HepG2 (cell line): ENCODE results near the gene ALDH3B2. TPM values are rescaled to one million over a fixed set of nuclear protein-coding genes. Genes with fewer than 3 reads are reported as not detected.

Source experiments
- ATAC-seq: fragments of 200-7000 bp; cut with Tn5 transposase; 3 replicates; pipeline ENCODE4 v1.9.1; 2020; ENCODE audit warnings: mild to moderate bottlenecking, moderate library complexity
- BruUV-seq: library from RNA; stranded (reverse); fragments of 400-500 nt; replicated peaks from 2 replicates; lab custom pipeline; 2021; lab: Mats Ljungman, UMichigan
- CTCF ChIA-PET: fragments of 300-600 bp; formaldehyde crosslinking; extraction: SDS; loops from one replicate; lab custom pipeline; 2021; ENCODE audit warnings: low total read pairs, inconsistent platforms, low intra/inter-chr PET ratio; lab: Yijun Ruan, JAX
- POLR2A ChIA-PET: fragments of 350-600 bp; sonication (Branson Sonifier 250); formaldehyde crosslinking; loops from one replicate; lab custom pipeline; 2020; ENCODE audit warnings: antibody characterized with exemption, inconsistent platforms; lab: Yijun Ruan, JAX
- DNase-seq: peaks from one replicate; pipeline ENCODE4 v3.0.0-alpha.2; 2015; ENCODE audit warnings: low spot score
- FAIRE-seq: peaks from 3 replicates; lab custom pipeline; 2011; peaks lifted over from hg19 to GRCh38; lab: Jason Lieb, UNC
- H2AFZ ChIP-seq: one replicate; pipeline ENCODE4 v1.6.1; 2011; ENCODE audit warnings: low read length, inconsistent platforms
- H3K27ac ChIP-seq: fragments of 300-600 bp; 3 replicates; pipeline ENCODE4 v1.8.0; 2011; ENCODE audit warnings: mixed run types, mild to moderate bottlenecking, mixed read lengths, low read length, inconsistent platforms; ENCODE audit not compliant: insufficient read depth; ENCODE audit errors: extremely low read length
- H3K27me3 ChIP-seq, 2 experiments: fragments of 200-600 bp in 1 of 2; 2 replicates in 1 of 2; 3 replicates in 1 of 2; pipeline versions ENCODE4 v1.6.0 to v1.8.0; 2011; ENCODE audit warnings: low read length in 2 of 2, mild to moderate bottlenecking in 2 of 2, moderate library complexity in 2 of 2, inconsistent platforms in 1 of 2; ENCODE audit not compliant: insufficient read depth in 2 of 2, control insufficient read depth in 1 of 2
- H3K36me3 ChIP-seq, 2 experiments: fragments of 200-600 bp in 1 of 2; replicated peaks in 1 of 2; 2 replicates in 1 of 2; 3 replicates in 1 of 2; pipeline versions ENCODE4 v1.5.1 to v1.8.0; 2011; ENCODE audit warnings: low read length in 2 of 2, inconsistent platforms in 1 of 2; ENCODE audit not compliant: insufficient read depth in 2 of 2, control insufficient read depth in 1 of 2
- H3K4me1 ChIP-seq: 2 replicates; pipeline ENCODE4 v1.5.1; 2012; ENCODE audit warnings: low read length, inconsistent platforms; ENCODE audit not compliant: insufficient read depth
- H3K4me2 ChIP-seq: 2 replicates; pipeline ENCODE4 v1.6.0; 2011; ENCODE audit warnings: low read depth, low read length, inconsistent platforms
- H3K4me3 ChIP-seq, 3 experiments: fragments of 200-600 bp in 1 of 3; sonication (generic), shearing (Covaris generic) in 1 of 3; replicated peaks in 1 of 3; 2 replicates each; pipeline ENCODE4 v1.5.1; 2011 to 2016; ENCODE audit warnings: low read length in 3 of 3, inconsistent platforms in 2 of 3, low read depth in 2 of 3, mild to moderate bottlenecking in 2 of 3, control low read depth in 1 of 3, mixed read lengths in 1 of 3; ENCODE audit not compliant: insufficient read depth in 1 of 3
- H3K79me2 ChIP-seq: one replicate; pipeline ENCODE4 v1.6.1; 2011; ENCODE audit warnings: low read length, inconsistent platforms; ENCODE audit not compliant: insufficient read depth
- H3K9ac ChIP-seq: 2 replicates; pipeline ENCODE4 v1.6.0; 2011; ENCODE audit warnings: mild to moderate bottlenecking, low read depth, low read length, inconsistent platforms; ENCODE audit not compliant: insufficient read depth
- H3K9me3 ChIP-seq: 2 replicates; pipeline ENCODE4 v1.5.1; 2012; ENCODE audit warnings: mild to moderate bottlenecking, low read length
- H4K20me1 ChIP-seq: 2 replicates; pipeline ENCODE4 v1.6.0; 2011; ENCODE audit warnings: inconsistent platforms, mild to moderate bottlenecking, low read length, moderate library complexity; ENCODE audit not compliant: insufficient read depth
- AHR ChIP-seq: IDR thresholded peaks from 2 replicates; pipeline ENCODE4 v1.6.1; 2018; ENCODE audit warnings: missing genetic modification reagents, missing compliant biosample characterization
- CBFB ChIP-seq: sonication (generic); formaldehyde crosslinking; IDR thresholded peaks from 2 replicates; pipeline ENCODE4 v1.4.0; 2020; ENCODE audit warnings: missing genetic modification reagents
- ESRRA ChIP-seq: sonication (generic); formaldehyde crosslinking; IDR thresholded peaks from 2 replicates; pipeline ENCODE4 v1.5.1; 2020; ENCODE audit warnings: mild to moderate bottlenecking, low read depth, missing genetic modification reagents
- HIVEP1 ChIP-seq: sonication (generic); formaldehyde crosslinking; IDR thresholded peaks from 2 replicates; pipeline ENCODE4 v1.4.0; 2020; ENCODE audit warnings: mild to moderate bottlenecking, missing genetic modification reagents
- KDM4B ChIP-seq: sonication (generic); formaldehyde crosslinking; IDR thresholded peaks from 2 replicates; pipeline ENCODE4 v1.4.0; 2020; ENCODE audit warnings: missing genetic modification reagents
- MAX ChIP-seq: IDR thresholded peaks from 2 replicates; pipeline ENCODE4 v1.6.1; 2012; ENCODE audit warnings: inconsistent platforms
- MIXL1 ChIP-seq: IDR thresholded peaks from 2 replicates; pipeline ENCODE4 v1.6.1; 2016
- POLR2AphosphoS2 ChIP-seq: IDR thresholded peaks from 2 replicates; pipeline ENCODE4 v1.6.1; 2011; ENCODE audit warnings: low read depth, low read length, improper control_type of control experiment
- RCOR2 ChIP-seq: IDR thresholded peaks from 2 replicates; pipeline ENCODE4 v1.6.1; 2016; ENCODE audit warnings: missing biosample characterization, missing genetic modification reagents
- SIN3B ChIP-seq: fragments of 150-350 bp; IDR thresholded peaks from 2 replicates; pipeline ENCODE4 v1.6.1; 2014; ENCODE audit warnings: low read length
- TFDP2 ChIP-seq: sonication (generic); formaldehyde crosslinking; IDR thresholded peaks from 2 replicates; pipeline ENCODE4 v1.4.0; 2020; ENCODE audit warnings: missing genetic modification reagents
- TOE1 ChIP-seq: sonication (generic); formaldehyde crosslinking; IDR thresholded peaks from 2 replicates; pipeline ENCODE4 v1.4.0; 2020; ENCODE audit warnings: mild to moderate bottlenecking, missing genetic modification reagents
- YEATS4 ChIP-seq: sonication (generic); formaldehyde crosslinking; IDR thresholded peaks from 2 replicates; pipeline ENCODE4 v1.4.0; 2020; ENCODE audit warnings: missing genetic modification reagents, borderline replicate concordance
- ZFX ChIP-seq: sonication (generic); formaldehyde crosslinking; IDR thresholded peaks from 2 replicates; pipeline ENCODE4 v1.4.0; 2020; ENCODE audit warnings: mild to moderate bottlenecking, low read depth, missing genetic modification reagents, moderate library complexity
- ZNF33A ChIP-seq: sonication (generic); formaldehyde crosslinking; IDR thresholded peaks from 2 replicates; pipeline ENCODE4 v1.5.1; 2020; ENCODE audit warnings: missing genetic modification reagents, mild to moderate bottlenecking, moderate library complexity, borderline replicate concordance
- ZNF547 ChIP-seq: sonication (generic); formaldehyde crosslinking; IDR thresholded peaks from 2 replicates; pipeline ENCODE4 v1.5.1; 2020; ENCODE audit warnings: mild to moderate bottlenecking, missing genetic modification reagents
- ZNF720 ChIP-seq: sonication (generic); formaldehyde crosslinking; IDR thresholded peaks from 2 replicates; pipeline ENCODE4 v1.4.0; 2020; ENCODE audit warnings: missing genetic modification reagents
- ZSCAN20 ChIP-seq: sonication (generic); formaldehyde crosslinking; IDR thresholded peaks from 2 replicates; pipeline ENCODE4 v1.4.0; 2020; ENCODE audit warnings: missing genetic modification reagents, mild to moderate bottlenecking, borderline replicate concordance
- ZSCAN31 ChIP-seq: sonication (generic); formaldehyde crosslinking; IDR thresholded peaks from 2 replicates; pipeline ENCODE4 v1.5.0; 2020; ENCODE audit warnings: low read depth, mild to moderate bottlenecking, missing genetic modification reagents
- WGBS: methylation state at CpG from one replicate; pipeline ENCODE4 v1.1.6; 2017; ENCODE audit warnings: low lambda C conversion rate; 5-methylcytosine and 5-hydroxymethylcytosine counted together
- in situ Hi-C: cut with HindIII; loops from 2 replicates; pipeline ENCODE4 v1.10.0; 2017; ENCODE audit warnings: low pct_unique_long_range_greater_than_20kb; ENCODE audit not compliant: extremely low pct_ligation_motif_present
- intact Hi-C: fragments of 100-400 bp; cut with micrococcal nuclease; formaldehyde crosslinking; loops from one replicate; pipeline ENCODE4 v1.10.0; 2022; ENCODE audit not compliant: unreplicated experiment
- polyA plus RNA-seq, 8 experiments: library from polyadenylated mRNA; depleted of rRNA in 3 of 8; stranded (reverse) in 7 of 8; unstranded in 1 of 8; fragments of >200 nt; fragmentation: Illumina TruSeq in 4 of 8; extraction: Trizol in 4 of 8; gene quantifications; 2 replicates each; pipeline versions ENCODE4 v1.2.1 to v1.2.3, GENCODE V29; 2011 to 2016; ENCODE audit warnings: low read depth in 4 of 8, missing spikeins in 1 of 8, mixed read lengths in 1 of 8; ENCODE audit not compliant: insufficient read depth in 1 of 8
- total RNA-seq, 5 experiments: library from RNA; depleted of rRNA; stranded (reverse); fragments of >200 nt; fragmentation: Illumina TruSeq; extraction: Trizol; gene quantifications; 2 replicates each; pipeline ENCODE4 v1.2.3, GENCODE V29; 2016; ENCODE audit warnings: low read depth in 1 of 5
- TF ChIP-seq, protein P1 (sequence below): sonication (generic); IDR thresholded peaks from 2 replicates; pipeline ENCODE4 v1.6.1; 2016; ENCODE audit warnings: low read depth, borderline replicate concordance

The ALDH3B2 gene
- total and polyA plus RNA-seq, 2 of the 13 experiments (the other 11 are each of a cell fraction or from before 2014, with no cell fraction given), result not detected

DNA sequence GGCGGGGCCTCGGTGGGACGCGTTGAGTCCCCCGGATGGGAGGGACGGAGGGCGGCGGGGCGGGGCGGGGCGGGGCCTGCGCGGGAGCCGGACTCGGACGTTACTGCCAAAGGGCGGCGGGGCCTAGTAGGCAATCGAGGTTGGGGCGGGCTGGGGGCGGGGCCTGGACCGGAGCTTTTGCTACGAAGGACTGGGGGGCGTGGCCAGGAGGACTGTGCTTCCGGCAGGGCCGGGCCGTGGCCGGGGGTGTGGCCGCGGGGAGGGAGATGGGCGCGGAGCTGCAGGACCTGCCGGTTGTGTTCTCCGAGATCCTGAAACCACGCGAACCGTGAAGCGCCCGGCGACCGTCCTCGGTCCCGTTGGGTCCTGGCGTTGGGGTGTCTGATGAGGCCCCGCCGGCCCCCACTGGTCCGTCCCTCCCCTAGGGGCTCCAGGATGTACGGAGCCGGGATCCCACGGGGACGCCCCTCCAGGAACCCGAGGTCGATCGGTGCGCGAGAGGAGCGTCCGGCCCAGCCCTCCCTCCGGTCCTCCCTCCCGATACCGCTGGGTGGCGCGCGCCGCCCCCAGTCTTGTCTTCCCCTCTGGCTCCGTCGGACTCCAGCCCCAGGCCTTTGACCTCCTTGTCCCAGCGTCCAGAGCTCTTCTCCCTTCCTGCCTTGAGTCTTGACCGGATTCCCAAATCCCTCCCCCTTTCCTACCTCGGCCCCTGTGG, 44.0 kb downstream of the ALDH3B2 start (continued):
- TF ChIP-seq ZNF547 (CRISPR knock-in tag), result peak; percentile 63; the same call in 1 of the 2 replicates
- 0 out of 2 replicates have a peak, but pooled peaks have one; percentile 70 for TF ChIP-seq ZSCAN20 (CRISPR knock-in tag)
- peak; percentile 80 for TF ChIP-seq CBFB

DNA sequence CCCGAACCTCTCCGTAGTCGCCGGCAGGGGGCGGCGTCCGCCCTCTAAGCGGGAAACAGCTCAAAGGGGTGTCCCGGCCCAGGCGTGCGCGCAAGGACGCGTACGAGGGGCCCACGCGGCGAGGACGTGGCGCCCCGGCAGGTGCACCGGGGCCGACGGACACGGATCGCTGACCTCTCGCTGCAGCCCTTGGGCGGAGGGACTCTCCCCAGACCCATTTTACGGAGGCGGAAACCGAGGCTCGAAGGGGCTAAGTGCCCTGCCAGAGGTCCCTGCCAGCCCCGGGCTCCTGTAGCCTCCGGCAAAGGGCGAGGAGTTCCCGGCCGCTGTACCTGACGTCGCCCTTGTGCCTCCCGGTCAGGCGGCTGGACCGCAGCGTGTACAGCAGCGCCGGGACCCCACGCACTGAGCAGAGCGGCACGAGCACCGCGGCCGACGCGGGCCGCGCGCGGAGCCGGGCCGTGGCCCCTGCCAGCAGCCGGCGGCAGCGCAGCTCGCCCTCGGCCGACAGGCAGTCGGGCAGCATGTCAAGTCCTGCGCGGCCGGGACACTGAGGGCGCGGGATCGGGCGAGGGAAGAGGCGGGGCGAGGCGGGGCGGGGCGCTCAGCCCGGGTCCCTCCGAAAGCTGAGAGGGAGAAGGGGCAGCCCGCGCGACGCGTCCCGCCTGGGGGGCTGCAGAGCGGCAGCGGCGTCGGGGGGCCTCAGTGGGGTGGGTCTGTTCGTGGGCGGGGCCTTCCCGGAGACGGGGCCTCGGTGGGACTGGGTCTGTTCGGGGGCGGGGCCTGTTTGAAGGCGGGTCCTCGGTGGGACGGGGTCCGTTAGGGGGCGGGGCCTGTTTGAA, 44.8 kb downstream of the ALDH3B2 start, which contains the start of gene NUDT8:
Gene NUDT8, minus strand, starts transcription at position 552 of the 842 bp plus-strand sequence. Its CDS starts 26 bp downstream, at position 526.
- 3% methylated on average over 14 of the region's 102 CpGs for WGBS
- in situ Hi-C loops (no loop called here), intact Hi-C loops (loop anchor here (1.0 kb wide), 1 partner anchor 30 kb away; no protein-coding TSS in a partner anchor)
- H3K36me3 ChIP-seq, result no peaks in the 10 kb centered on the region
- peak within 1 kb of the TSS; percentile 91 for H3K4me2 ChIP-seq
- POLR2A ChIA-PET, result interaction anchor here (1.0 to 4.8 kb wide), 19 partner anchors 10 to 276 kb away, joined by 3 to 52 read pairs (median 6); partner anchors contain the start of genes ACY3, AIP, POLD4 and PPP1CA
- FAIRE-seq (no peak), ATAC-seq (peak; percentile 61), DNase-seq (peak; percentile 65)
- peak within 1 kb of the TSS; percentile 84 for H3K27ac ChIP-seq
- no peaks in the 10 kb centered on the region for H4K20me1 ChIP-seq
- no TSS peak for BruUV-seq
- peaks cover 56% of the 10 kb centered on the region for H3K4me1 ChIP-seq
- no peak within 1 kb of the TSS for H2AFZ ChIP-seq
- CTCF ChIA-PET, result interaction anchor here (1.0 to 2.1 kb wide), 3 partner anchors 14 to 30 kb away, joined by 5 to 16 read pairs (median 13); no protein-coding TSS in a partner anchor
- no peaks in the 10 kb centered on the region; a peak in 1 of 5 replicates for H3K27me3 ChIP-seq
- H3K9ac ChIP-seq, result peak within 1 kb of the TSS; percentile 78
- no peaks in the 10 kb centered on the region for H3K9me3 ChIP-seq
- peak within 1 kb of the TSS; percentile 54 to 86 (median 71) for H3K4me3 ChIP-seq
- no peaks in the 10 kb centered on the region for H3K79me2 ChIP-seq
- TF ChIP-seq TFDP2 (CRISPR knock-in tag), result peak; percentile 90
- 0 out of 2 replicates have a peak, but pooled peaks have one; percentile 43 for TF ChIP-seq ESRRA (CRISPR knock-in tag)
- TF ChIP-seq KDM4B (CRISPR knock-in tag), result 0 out of 2 replicates have a peak, but pooled peaks have one; percentile 40
- TF ChIP-seq ZNF720 (CRISPR knock-in tag), result no peak
- 0 out of 2 replicates have a peak, but pooled peaks have one; percentile 41 for TF ChIP-seq TOE1 (CRISPR knock-in tag)
- peak; percentile 65; the same call in 1 of the 2 replicates for TF ChIP-seq YEATS4
- TF ChIP-seq ZNF33A (CRISPR knock-in tag), result no peak
- TF ChIP-seq AHR (CRISPR knock-in tag), result no peak
- no peak for TF ChIP-seq SIN3B
- TF ChIP-seq ZFX (CRISPR knock-in tag), result peak; percentile 81
- TF ChIP-seq, protein P1, sequence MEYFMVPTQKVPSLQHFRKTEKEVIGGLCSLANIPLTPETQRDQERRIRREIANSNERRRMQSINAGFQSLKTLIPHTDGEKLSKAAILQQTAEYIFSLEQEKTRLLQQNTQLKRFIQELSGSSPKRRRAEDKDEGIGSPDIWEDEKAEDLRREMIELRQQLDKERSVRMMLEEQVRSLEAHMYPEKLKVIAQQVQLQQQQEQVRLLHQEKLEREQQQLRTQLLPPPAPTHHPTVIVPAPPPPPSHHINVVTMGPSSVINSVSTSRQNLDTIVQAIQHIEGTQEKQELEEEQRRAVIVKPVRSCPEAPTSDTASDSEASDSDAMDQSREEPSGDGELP, result no peak
- TF ChIP-seq HIVEP1 (CRISPR knock-in tag), result peak; percentile 81; the same call in 1 of the 2 replicates
- TF ChIP-seq ZSCAN31 (CRISPR knock-in tag), result no peak
- TF ChIP-seq MIXL1 (CRISPR knock-in tag), result 0 out of 2 replicates have a peak, but pooled peaks have one; percentile 33
- TF ChIP-seq MAX, result peak; percentile 95
- peak; percentile 69 for TF ChIP-seq RCOR2 (CRISPR knock-in tag)
- TF ChIP-seq POLR2AphosphoS2, result no peak
